SH-SY5Y (cell line): ENCODE results near the gene IFNL1.
"Not testable (repeated sequence)": the region's sequence is repeated elsewhere in the genome, so short reads cannot be mapped to it uniquely, and the experiment has no call there.

ENCODE experiments used
- GATA2 ChIP-seq: IDR thresholded peaks from 2 replicates; pipeline ENCODE4 v1.6.1; 2011; ENCODE audit warnings: mild to moderate bottlenecking, low read depth, low read length
- GATA3 ChIP-seq: IDR thresholded peaks from 2 replicates; pipeline ENCODE4 v1.6.1; 2011; ENCODE audit warnings: low read depth, mild to moderate bottlenecking, low read length, moderate library complexity

DNA sequence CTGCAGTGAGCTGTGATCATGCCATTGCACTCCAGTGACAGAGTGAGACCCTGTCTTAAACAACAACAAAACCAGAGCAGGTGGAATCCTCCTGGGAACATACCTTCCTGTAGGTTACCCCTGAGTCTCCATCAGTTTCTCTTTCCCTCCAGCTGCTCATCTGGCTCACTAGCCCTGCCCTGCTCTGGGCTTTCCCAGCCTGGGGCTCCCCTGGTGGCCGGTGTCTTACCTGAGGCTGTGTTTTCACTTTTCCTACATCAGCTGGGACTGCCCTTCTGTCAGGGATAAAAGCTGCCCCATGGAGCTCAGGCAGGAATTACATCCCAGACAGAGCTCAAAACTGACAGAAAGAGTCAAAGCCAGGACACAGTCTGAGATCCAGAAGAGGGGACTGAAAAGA lies 28.1 kb upstream of the IFNL1 start, which contains the start of gene IFNL2:
- not testable (repeated sequence) for TF ChIP-seq GATA2, GATA3
